Mucosa of descending colon (tissue), 3 donors: ENCODE results near the gene UGT1A6. TPM values are rescaled to one million over a fixed set of nuclear protein-coding genes. Genes with fewer than 3 reads are reported as not detected.
"Not testable (repeated sequence)": the region's sequence is repeated elsewhere in the genome, so short reads cannot be mapped to it uniquely, and the experiment has no call there.

ENCODE experiments used
- ATAC-seq: fragments of 200-7000 bp; cut with Tn5 transposase; one replicate; pipeline ENCODE4 v1.9.1; 2020; ENCODE audit warnings: mild to moderate bottlenecking, moderate library complexity
- DNase-seq, 3 donors: peaks; one replicate each; pipeline ENCODE4 v3.0.0-alpha.2; 2020
- H3K36me3 ChIP-seq: fragments of 200-600 bp; one replicate; pipeline ENCODE4 v1.8.0; 2021; ENCODE audit warnings: low read depth, mild to moderate bottlenecking
- H3K4me1 ChIP-seq: fragments of 200-600 bp; one replicate; pipeline ENCODE4 v1.8.0; 2021; ENCODE audit warnings: low read depth, mild to moderate bottlenecking
- H3K4me3 ChIP-seq: fragments of 200-600 bp; one replicate; pipeline ENCODE4 v1.8.0; 2021; ENCODE audit warnings: mild to moderate bottlenecking
- H3K9me3 ChIP-seq: fragments of 200-600 bp; one replicate; pipeline ENCODE4 v1.8.0; 2021; ENCODE audit warnings: mild to moderate bottlenecking
- intact Hi-C, 2 donors: fragments of 100-400 bp; cut with DNase I in 1 of 2; cut with micrococcal nuclease in 1 of 2; formaldehyde crosslinking; loops; one replicate each; pipeline versions ENCODE4 v1.11.0 to v1.11.1; 2022; cut with DNase I, micrococcal nuclease
- total RNA-seq, 3 donors: library from RNA; stranded (reverse); fragmentation: NEBNext Ultra II Directional in 2 of 3; extraction: Animal tissue kit (Norgen Biotek cat#: 25700) in 2 of 3; gene quantifications; one replicate each; pipeline versions ENCODE4 v1.2.1 to v1.2.4, GENCODE V29; 2021 to 2023
- TF ChIP-seq, protein P1 (sequence below): fragments of 200-600 bp; IDR thresholded peaks from one replicate; pipeline ENCODE4 v1.8.0; 2022; ENCODE audit warnings: antibody characterized with exemption, mild to moderate bottlenecking
- donor health status: DM: no; HTN: no; CAD: no; lungs with moderate emphysema.
- donor health status: DM: no; HTN: no; CAD: no.
- donor health status: DM: no; HTN: yes; CAD: no.

The UGT1A6 gene
- total RNA-seq, 3 donors from 2014 or later, result 8.5 to 19.3 (median 8.7) TPM

DNA sequence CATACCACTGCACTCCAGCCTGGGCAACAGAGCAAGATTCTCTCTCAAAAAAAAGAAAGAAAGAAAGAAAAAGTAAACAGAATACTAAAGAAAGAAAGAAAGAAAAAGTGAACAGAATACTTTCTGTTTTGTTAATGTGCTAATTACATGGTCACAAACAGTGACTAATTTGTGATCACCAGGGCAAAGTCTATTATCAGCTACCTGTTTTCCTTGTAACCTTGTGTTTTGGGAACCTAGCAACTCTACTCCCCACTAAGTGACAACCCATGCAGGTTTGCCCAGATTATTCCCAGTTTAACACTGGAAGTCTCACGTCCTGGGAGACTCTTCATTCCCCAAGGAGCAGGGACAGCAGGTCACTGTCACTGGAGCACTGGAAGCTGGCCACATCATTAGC lies 37.6 kb upstream of the UGT1A6 start:
- H3K4me3 ChIP-seq, result no peak overlapping the region
- TF ChIP-seq, protein P1, sequence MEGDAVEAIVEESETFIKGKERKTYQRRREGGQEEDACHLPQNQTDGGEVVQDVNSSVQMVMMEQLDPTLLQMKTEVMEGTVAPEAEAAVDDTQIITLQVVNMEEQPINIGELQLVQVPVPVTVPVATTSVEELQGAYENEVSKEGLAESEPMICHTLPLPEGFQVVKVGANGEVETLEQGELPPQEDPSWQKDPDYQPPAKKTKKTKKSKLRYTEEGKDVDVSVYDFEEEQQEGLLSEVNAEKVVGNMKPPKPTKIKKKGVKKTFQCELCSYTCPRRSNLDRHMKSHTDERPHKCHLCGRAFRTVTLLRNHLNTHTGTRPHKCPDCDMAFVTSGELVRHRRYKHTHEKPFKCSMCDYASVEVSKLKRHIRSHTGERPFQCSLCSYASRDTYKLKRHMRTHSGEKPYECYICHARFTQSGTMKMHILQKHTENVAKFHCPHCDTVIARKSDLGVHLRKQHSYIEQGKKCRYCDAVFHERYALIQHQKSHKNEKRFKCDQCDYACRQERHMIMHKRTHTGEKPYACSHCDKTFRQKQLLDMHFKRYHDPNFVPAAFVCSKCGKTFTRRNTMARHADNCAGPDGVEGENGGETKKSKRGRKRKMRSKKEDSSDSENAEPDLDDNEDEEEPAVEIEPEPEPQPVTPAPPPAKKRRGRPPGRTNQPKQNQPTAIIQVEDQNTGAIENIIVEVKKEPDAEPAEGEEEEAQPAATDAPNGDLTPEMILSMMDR, result no peak
- no peaks in the 10 kb centered on the region for H3K9me3 ChIP-seq
- no peaks in the 10 kb centered on the region for H3K36me3 ChIP-seq
- DNase-seq (no peak), ATAC-seq (peak; percentile 39)
- intact Hi-C loops, result no loop called here
- H3K4me1 ChIP-seq, result peaks cover 10% of the 10 kb centered on the region

DNA sequence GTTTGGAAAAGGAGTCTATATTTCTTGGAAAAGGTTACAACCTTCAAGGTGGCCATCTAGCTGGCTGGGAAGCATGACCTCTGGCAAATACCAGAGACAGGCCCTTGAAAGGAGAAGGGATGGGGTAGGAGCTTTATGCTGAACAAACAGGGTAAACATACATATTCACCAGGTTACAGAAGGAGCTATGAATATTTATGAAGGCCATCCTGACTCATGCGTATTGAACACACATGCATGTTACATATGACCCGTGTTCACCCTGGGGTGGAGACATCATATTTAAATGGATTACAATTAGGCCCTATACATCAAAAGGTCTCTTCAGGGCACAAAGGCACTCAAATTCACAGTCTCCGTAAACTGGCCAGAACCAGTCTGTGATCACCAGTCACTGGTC lies 36.7 kb upstream of the UGT1A6 start:
- ATAC-seq, intact Hi-C loops, H3K4me3 ChIP-seq, H3K36me3 ChIP-seq, H3K9me3 ChIP-seq, DNase-seq, H3K4me1 ChIP-seq: not testable (repeated sequence)

DNA sequence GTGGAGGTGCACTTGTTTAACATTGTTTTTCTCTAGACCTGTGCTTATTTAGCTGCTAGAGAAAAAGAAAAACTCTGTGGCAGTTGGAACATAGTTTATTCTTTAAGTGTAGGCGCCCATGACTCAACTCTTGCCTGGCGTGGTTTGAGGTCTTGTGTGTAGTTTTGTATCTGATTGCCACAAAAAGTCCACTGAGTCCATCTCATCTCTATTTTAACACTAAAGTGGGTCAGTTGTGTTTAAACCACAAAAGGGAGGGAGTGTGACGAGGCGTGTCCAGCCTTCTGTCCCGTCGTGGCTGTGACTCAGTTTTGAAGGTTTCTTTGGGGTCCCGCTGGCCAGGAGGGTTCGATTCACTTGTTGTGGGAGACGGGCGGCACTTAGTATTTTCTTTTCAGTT lies 36.2 kb upstream of the UGT1A6 start:
- ATAC-seq (no peak), DNase-seq (no peak)
- intact Hi-C loops, result no loop called here
- H3K4me1 ChIP-seq, result no peaks in the 10 kb centered on the region
- H3K36me3 ChIP-seq, result no peaks in the 10 kb centered on the region
- TF ChIP-seq, protein P1, result no peak
- H3K4me3 ChIP-seq, result no peak overlapping the region
- no peaks in the 10 kb centered on the region for H3K9me3 ChIP-seq

DNA sequence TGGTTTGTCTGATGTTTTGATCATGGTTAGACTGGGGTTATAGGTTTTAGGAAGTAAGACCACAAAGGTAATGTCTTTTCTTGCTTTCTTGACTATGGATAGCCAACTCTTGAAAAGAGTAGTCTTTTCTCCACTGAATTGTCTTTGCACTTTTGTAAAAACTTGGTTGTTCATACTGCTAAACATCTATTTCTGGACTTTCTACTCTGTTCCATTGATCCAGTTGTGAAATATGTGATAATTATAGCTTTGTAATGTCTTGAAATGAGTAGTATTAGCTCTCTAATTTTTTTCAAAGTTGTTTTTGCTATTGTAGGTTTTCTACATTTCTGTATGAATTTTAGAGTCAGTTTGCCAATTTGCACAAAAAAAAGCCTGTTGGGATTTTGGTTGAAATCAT lies 34.1 kb upstream of the UGT1A6 start:
- intact Hi-C loops, result no loop called here
- ATAC-seq, result no peak
- H3K9me3 ChIP-seq, result no peaks in the 10 kb centered on the region
- H3K36me3 ChIP-seq, result no peaks in the 10 kb centered on the region
- no peaks in the 10 kb centered on the region for H3K4me1 ChIP-seq
- TF ChIP-seq, protein P1, result no peak
- DNase-seq, result no peak
- no peak overlapping the region for H3K4me3 ChIP-seq

- H3K9me3 ChIP-seq, result no peaks in the 10 kb centered on the region
- intact Hi-C loops, result no loop called here
- TF ChIP-seq, protein P1, result no peak
- no peak overlapping the region for H3K4me3 ChIP-seq
- DNase-seq (no peak), ATAC-seq (no peak)
- no peaks in the 10 kb centered on the region for H3K4me1 ChIP-seq
- no peaks in the 10 kb centered on the region for H3K36me3 ChIP-seq
Observed at GRCh38 chr2:233663911-233664310, 28.8 kb upstream of the UGT1A6 start.

GRCh38 chr2:233668605-233669260 lies 24.0 kb upstream of the UGT1A6 start:
- no peak for ATAC-seq
- Histone ChIP-seq H3K4me1 (no peaks in the 10 kb centered on the region), H3K36me3 (no peaks in the 10 kb centered on the region), H3K4me3 (no peak overlapping the region), H3K9me3 (no peaks in the 10 kb centered on the region)
- TF ChIP-seq, protein P1, result no peak
- DNase-seq, result no peak
- intact Hi-C loops, result no loop called here
